HAP-1 (cell line): ENCODE results near the gene RAB9B.

Source experiments
- DNase-seq, 2 experiments: peaks; one replicate each; pipeline ENCODE4 v3.0.0-alpha.2; 2016 to 2020; ENCODE audit warnings: low spot score in 2 of 2
- H3K27me3 ChIP-seq: fragments of 250-450 bp; sonication (Bioruptor Pico); 2 replicates; pipeline ENCODE4 v1.5.1; 2020; ENCODE audit warnings: low read depth, mild to moderate bottlenecking, moderate library complexity
- H3K36me3 ChIP-seq: fragments of 250-450 bp; sonication (Bioruptor Pico); replicated peaks from 2 replicates; pipeline ENCODE4 v1.5.1; 2020; ENCODE audit warnings: mild to moderate bottlenecking
- H3K4me1 ChIP-seq: fragments of 250-450 bp; sonication (Bioruptor Pico); 2 replicates; pipeline ENCODE4 v1.5.1; 2020; ENCODE audit warnings: mild to moderate bottlenecking
- H3K4me3 ChIP-seq: fragments of 250-450 bp; sonication (Bioruptor Pico); 2 replicates; pipeline ENCODE4 v1.5.1; 2020; ENCODE audit warnings: mild to moderate bottlenecking, moderate library complexity
- H3K9me3 ChIP-seq: fragments of 250-450 bp; sonication (Bioruptor Pico); 2 replicates; pipeline ENCODE4 v1.5.1; 2020; ENCODE audit warnings: mild to moderate bottlenecking, moderate library complexity
- in situ Hi-C: fragments of 300-500 bp; cut with MboI; formaldehyde crosslinking; loops from 3 replicates; pipeline ENCODE4 v1.14.3; 2020; ENCODE audit warnings: low sequenced_read_pairs, inconsistent platforms, mixed read lengths

The RAB9B gene

GRCh38 chrX:103776546-103776945 lies 55.5 kb downstream of the RAB9B start, which contains the start of gene PLP1:
TSS of gene PLP1 (plus strand) at chrX:103776840. CDS start at chrX:103776996, 156 bp downstream.
- in situ Hi-C loops: loop anchor here (5.0 kb wide), 1 partner anchor 64 kb away; the partner anchor contains the start of gene TMEM31

GRCh38 chrX:103774070-103774642 lies 57.9 kb downstream of the RAB9B start:
- Histone ChIP-seq H3K4me1 (no peaks in the 10 kb centered on the region), H3K9me3 (no peaks in the 10 kb centered on the region), H3K4me3 (no peak overlapping the region), H3K36me3 (no peaks in the 10 kb centered on the region), H3K27me3 (peaks cover 21% of the 10 kb centered on the region; the same call in 1 of the 2 replicates)
- peak in 1 of 2 experiments; percentile 10 for DNase-seq
- in situ Hi-C loops: no loop called here

More at GRCh38 chrX:103776546-103776945, 55.5 kb downstream of the RAB9B start, which contains the start of gene PLP1:
- Histone ChIP-seq H3K9me3 (no peaks in the 10 kb centered on the region), H3K4me3 (no peak within 1 kb of the TSS), H3K36me3 (no peaks in the 10 kb centered on the region), H3K4me1 (no peaks in the 10 kb centered on the region), H3K27me3 (peaks cover 21% of the 10 kb centered on the region; the same call in 1 of the 2 replicates)
- DNase-seq: no peak

- in situ Hi-C loops: no loop called here
- DNase-seq: no peak
- H3K27me3 ChIP-seq: peaks cover 21% of the 10 kb centered on the region; the same call in 1 of the 2 replicates
Observed at GRCh38 chrX:103773445-103773844, 58.6 kb downstream of the RAB9B start.

More at GRCh38 chrX:103773445-103773844, 58.6 kb downstream of the RAB9B start:
- Histone ChIP-seq H3K4me3 (no peak overlapping the region), H3K4me1 (no peaks in the 10 kb centered on the region), H3K36me3 (no peaks in the 10 kb centered on the region), H3K9me3 (no peaks in the 10 kb centered on the region)
